ENCODE measurements around the gene PCNX2. TPM values are rescaled to one million over a fixed set of nuclear protein-coding genes. Genes with fewer than 3 reads are reported as not detected.
"Not testable (repeated sequence)": the region's sequence is repeated elsewhere in the genome, so short reads cannot be mapped to it uniquely, and the experiment has no call there.

The PCNX2 gene
- total and polyA plus RNA-seq, 2 donors = 7.7 to 10.0 TPM

DNA sequence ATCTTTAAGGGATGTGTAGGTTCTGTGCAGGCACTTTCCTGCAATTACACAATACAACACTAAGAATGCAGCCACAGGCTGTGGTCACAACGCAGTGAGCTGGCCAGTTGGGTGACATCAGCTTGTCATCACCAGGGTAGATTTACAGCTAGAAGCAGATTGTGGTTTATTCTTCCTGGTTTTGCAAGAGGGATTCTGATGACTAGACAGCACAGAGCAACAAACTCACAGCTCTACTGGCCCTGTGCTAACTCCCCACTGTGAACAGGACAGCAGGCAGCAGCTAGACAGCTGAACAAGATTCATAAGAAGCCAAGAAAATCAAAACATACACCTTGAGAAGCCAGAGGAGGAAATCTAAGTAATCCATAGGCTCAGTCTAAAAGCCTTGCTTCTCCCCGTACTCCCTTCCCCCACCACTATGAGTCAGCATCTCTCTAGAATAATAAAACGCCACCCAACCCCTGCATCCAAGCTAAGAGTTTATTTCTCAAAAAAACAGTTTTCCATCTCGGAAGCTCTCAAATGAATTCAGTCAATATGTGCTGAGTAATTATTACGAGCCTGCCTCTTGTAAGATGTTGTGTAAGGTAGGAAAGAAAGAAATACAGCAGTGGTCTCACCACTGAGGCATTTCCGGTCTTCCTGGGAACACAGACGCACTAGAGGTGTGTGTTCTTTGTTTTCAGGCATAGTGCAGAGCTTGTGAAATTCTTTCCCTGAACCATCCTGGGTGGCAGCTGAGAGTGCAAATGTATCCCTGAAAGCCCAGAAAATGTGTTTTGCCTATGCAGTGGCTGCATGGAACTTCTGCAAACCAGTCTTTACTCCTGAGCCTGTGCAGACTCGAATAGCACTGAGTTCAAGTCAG lies 182.3 kb downstream of the PCNX2 start:
- Histone ChIP-seq H3K27ac (ENCODE audit: low read depth in 1 of 2, low read length in 1 of 2) (peak overlapping the region; percentile 33 to 58), H3K9me3 (ENCODE audit: control insufficient read depth in 2 of 2, insufficient read depth in 1 of 2, low read length in 1 of 2) (peaks cover 0 to 4% of the 10 kb centered on the region in 2 donors), H3K27me3 (ENCODE audit: control insufficient read depth in 2 of 2, insufficient read depth in 1 of 2, low read length in 1 of 2) (no peaks in the 10 kb centered on the region), H3K4me1 (ENCODE audit: control insufficient read depth in 2 of 2, insufficient read depth in 2 of 2, low read length in 2 of 2) (peaks cover 0 to 15% of the 10 kb centered on the region in 2 donors), H3K36me3 (ENCODE audit: control insufficient read depth in 2 of 2, insufficient read depth in 2 of 2, low read length in 1 of 2) (no peaks in the 10 kb centered on the region), H3K4me3 (ENCODE audit: low read length in 2 of 2) (no peak overlapping the region)
- 18% methylated on average over 8 of the region's 8 CpGs for WGBS
- peak in 8 of 9 donors; percentile 11 to 51 (median 14) for DNase-seq (ENCODE audit: low read depth in 6 of 9, low spot score in 9 of 9)

DNA sequence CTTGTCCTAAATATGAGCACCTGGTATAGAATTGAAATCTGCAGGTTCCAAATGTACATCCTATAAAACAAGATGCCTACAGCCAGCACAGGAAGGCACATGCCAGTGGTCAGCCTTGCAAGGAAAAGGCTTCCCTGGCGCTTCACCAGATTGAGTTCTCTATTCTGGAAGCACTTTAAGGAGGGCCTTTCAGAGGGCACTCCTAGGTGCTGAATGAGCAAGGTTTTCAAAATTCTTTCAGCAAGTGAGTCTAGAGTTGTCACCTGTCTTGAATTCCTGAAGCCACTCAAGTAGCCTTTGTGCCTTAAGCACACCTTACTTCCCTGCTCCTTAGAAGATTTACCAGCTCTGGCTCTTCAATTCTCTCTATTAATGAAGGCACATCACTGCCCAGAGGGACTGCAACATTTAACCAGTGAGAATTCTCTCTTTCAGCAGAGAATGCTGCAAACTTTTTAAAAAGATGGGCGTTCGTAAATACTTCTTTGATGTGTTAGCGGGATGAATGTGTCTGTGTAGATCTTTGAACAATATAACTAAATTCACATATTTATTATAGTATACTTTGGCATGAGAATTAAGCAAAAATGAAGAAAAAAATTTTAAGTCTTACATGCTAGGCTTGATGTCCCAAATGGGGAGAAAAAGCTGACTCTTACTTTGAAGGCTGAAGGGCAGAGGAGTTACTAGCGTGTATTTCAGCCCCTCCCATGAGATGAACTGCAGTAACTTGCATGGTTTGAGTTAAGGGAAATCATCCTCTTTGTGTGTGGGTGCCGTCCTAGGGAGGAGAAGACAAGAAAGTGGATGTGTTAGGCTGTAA lies 183.1 kb downstream of the PCNX2 start:
- Histone ChIP-seq H3K36me3 (ENCODE audit: control insufficient read depth in 2 of 2, insufficient read depth in 2 of 2, low read length in 1 of 2) (no peaks in the 10 kb centered on the region), H3K4me3 (ENCODE audit: low read length in 2 of 2) (no peak overlapping the region), H3K27me3 (ENCODE audit: control insufficient read depth in 2 of 2, insufficient read depth in 1 of 2, low read length in 1 of 2) (no peaks in the 10 kb centered on the region), H3K27ac (ENCODE audit: low read depth in 1 of 2, low read length in 1 of 2) (peak overlapping the region; percentile 33 to 58), H3K4me1 (ENCODE audit: control insufficient read depth in 2 of 2, insufficient read depth in 2 of 2, low read length in 2 of 2) (peaks cover 0 to 15% of the 10 kb centered on the region in 2 donors), H3K9me3 (ENCODE audit: control insufficient read depth in 2 of 2, insufficient read depth in 1 of 2, low read length in 1 of 2) (peaks cover 0 to 3% of the 10 kb centered on the region in 2 donors)
- DNase-seq (ENCODE audit: low read depth in 6 of 9, low spot score in 9 of 9) = no peak
- 72% methylated on average over 6 of the region's 6 CpGs for WGBS

- no peak for DNase-seq (ENCODE audit: low read depth in 6 of 9, low spot score in 9 of 9)
- no peak overlapping the region for H3K27ac ChIP-seq (ENCODE audit: low read depth in 1 of 2, low read length in 1 of 2)
- no peaks in the 10 kb centered on the region for H3K36me3 ChIP-seq (ENCODE audit: control insufficient read depth in 2 of 2, insufficient read depth in 2 of 2, low read length in 1 of 2)
- no peaks in the 10 kb centered on the region for H3K9me3 ChIP-seq (ENCODE audit: control insufficient read depth in 2 of 2, insufficient read depth in 1 of 2, low read length in 1 of 2)
- no peak overlapping the region for H3K4me3 ChIP-seq (ENCODE audit: low read length in 2 of 2)
- 96% methylated on average over 2 of the region's 2 CpGs for WGBS
- no peaks in the 10 kb centered on the region for H3K27me3 ChIP-seq (ENCODE audit: control insufficient read depth in 2 of 2, insufficient read depth in 1 of 2, low read length in 1 of 2)
- H3K4me1 ChIP-seq (ENCODE audit: control insufficient read depth in 2 of 2, insufficient read depth in 2 of 2, low read length in 2 of 2) = peaks cover 0 to 15% of the 10 kb centered on the region in 2 donors
These were observed 183.8 kb downstream of the PCNX2 start for GRCh38 chr1:233111731-233112130.

GRCh38 chr1:233109096-233109495 lies 186.4 kb downstream of the PCNX2 start:
- WGBS = 94% methylated on average over 6 of the region's 6 CpGs

DNA sequence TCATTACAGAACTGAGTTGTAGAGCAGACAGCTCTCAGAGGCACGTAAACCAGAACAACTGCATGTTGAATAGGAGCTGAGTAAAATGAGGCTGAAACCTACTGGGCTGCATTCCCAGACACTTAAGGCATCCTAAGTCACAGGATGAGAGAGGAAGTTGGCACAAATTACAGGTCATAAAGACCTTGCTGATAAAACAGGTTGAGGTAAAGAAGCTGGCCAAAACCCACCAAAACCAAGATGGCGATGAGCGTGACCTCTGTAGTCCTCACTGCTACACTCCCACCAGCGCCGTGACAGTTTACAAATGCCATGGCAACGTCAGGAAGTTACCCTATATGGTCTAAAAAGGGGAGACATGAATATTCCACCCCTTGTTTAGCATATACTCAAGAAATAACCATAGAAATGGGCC lies 187.8 kb downstream of the PCNX2 start:
- not testable (repeated sequence) for H3K4me3 ChIP-seq (ENCODE audit: low read length in 2 of 2); H3K9me3 ChIP-seq (ENCODE audit: control insufficient read depth in 2 of 2, insufficient read depth in 1 of 2, low read length in 1 of 2); H3K27ac ChIP-seq (ENCODE audit: low read depth in 1 of 2, low read length in 1 of 2); H3K4me1 ChIP-seq (ENCODE audit: control insufficient read depth in 2 of 2, insufficient read depth in 2 of 2, low read length in 2 of 2); H3K27me3 ChIP-seq (ENCODE audit: control insufficient read depth in 2 of 2, insufficient read depth in 1 of 2, low read length in 1 of 2); DNase-seq (ENCODE audit: low read depth in 6 of 9, low spot score in 9 of 9); H3K36me3 ChIP-seq (ENCODE audit: control insufficient read depth in 2 of 2, insufficient read depth in 2 of 2, low read length in 1 of 2)
- WGBS = 96% methylated on average over 6 of the region's 6 CpGs

More at GRCh38 chr1:233109096-233109495, 186.4 kb downstream of the PCNX2 start:
- DNase-seq (ENCODE audit: low read depth in 6 of 9, low spot score in 9 of 9) = no peak
- Histone ChIP-seq H3K36me3 (ENCODE audit: control insufficient read depth in 2 of 2, insufficient read depth in 2 of 2, low read length in 1 of 2) (no peaks in the 10 kb centered on the region), H3K9me3 (ENCODE audit: control insufficient read depth in 2 of 2, insufficient read depth in 1 of 2, low read length in 1 of 2) (no peaks in the 10 kb centered on the region), H3K4me1 (ENCODE audit: control insufficient read depth in 2 of 2, insufficient read depth in 2 of 2, low read length in 2 of 2) (peaks cover 0 to 10% of the 10 kb centered on the region in 2 donors), H3K4me3 (ENCODE audit: low read length in 2 of 2) (no peak overlapping the region), H3K27me3 (ENCODE audit: control insufficient read depth in 2 of 2, insufficient read depth in 1 of 2, low read length in 1 of 2) (no peaks in the 10 kb centered on the region), H3K27ac (ENCODE audit: low read depth in 1 of 2, low read length in 1 of 2) (no peak overlapping the region)

DNA sequence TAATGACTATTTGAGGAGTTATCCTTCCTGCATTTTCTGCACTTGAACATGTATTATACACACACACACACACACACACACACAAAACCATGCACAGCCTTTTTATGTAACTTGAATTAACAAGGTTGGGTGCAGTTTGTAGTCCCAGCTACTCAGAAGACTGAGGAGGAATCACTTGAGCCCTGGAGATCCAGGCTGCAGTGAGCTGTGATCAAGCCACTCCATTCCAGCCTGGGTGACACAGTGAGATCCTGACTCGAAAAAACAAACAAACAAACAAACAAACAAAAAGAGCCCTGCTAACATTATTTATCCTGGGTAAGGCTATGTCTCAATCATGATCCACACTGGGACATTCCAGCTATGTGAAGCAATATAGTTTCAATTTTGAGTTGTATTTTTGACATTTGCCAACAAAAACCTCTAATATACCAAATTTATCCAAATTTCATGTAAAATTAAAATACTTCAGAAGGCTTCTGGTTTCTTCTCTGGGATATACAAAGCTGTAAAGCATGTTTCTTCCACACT lies 188.3 kb downstream of the PCNX2 start:
- no peak for DNase-seq (ENCODE audit: low read depth in 6 of 9, low spot score in 9 of 9)
- Histone ChIP-seq H3K9me3 (ENCODE audit: control insufficient read depth in 2 of 2, insufficient read depth in 1 of 2, low read length in 1 of 2) (no peaks in the 10 kb centered on the region), H3K27ac (ENCODE audit: low read depth in 1 of 2, low read length in 1 of 2) (no peak overlapping the region), H3K27me3 (ENCODE audit: control insufficient read depth in 2 of 2, insufficient read depth in 1 of 2, low read length in 1 of 2) (no peaks in the 10 kb centered on the region), H3K36me3 (ENCODE audit: control insufficient read depth in 2 of 2, insufficient read depth in 2 of 2, low read length in 1 of 2) (no peaks in the 10 kb centered on the region), H3K4me3 (ENCODE audit: low read length in 2 of 2) (no peak overlapping the region), H3K4me1 (ENCODE audit: control insufficient read depth in 2 of 2, insufficient read depth in 2 of 2, low read length in 2 of 2) (no peaks in the 10 kb centered on the region)
- 93% methylated on average over 1 of the region's 1 CpG for WGBS

DNA sequence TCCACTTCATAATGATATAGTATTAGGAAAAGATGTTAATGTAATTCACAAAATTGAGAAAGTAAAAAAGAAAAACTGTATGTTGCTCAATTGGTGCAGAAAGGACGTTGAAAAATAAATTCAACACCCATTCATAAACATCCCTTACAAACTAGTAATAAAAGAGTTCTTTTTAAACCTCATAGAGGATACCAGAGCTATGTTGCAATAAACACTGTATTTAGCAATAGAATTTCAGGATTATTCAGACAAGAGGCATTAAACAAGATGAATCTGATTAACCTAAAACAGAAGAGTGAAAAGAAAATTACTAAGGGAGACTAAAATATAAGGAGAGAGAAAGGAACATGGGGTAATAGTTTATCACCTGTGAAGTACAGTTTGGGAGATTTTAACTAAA lies 190.3 kb downstream of the PCNX2 start:
- Histone ChIP-seq H3K27me3 (ENCODE audit: control insufficient read depth in 2 of 2, insufficient read depth in 1 of 2, low read length in 1 of 2) (no peaks in the 10 kb centered on the region), H3K27ac (ENCODE audit: low read depth in 1 of 2, low read length in 1 of 2) (no peak overlapping the region), H3K9me3 (ENCODE audit: control insufficient read depth in 2 of 2, insufficient read depth in 1 of 2, low read length in 1 of 2) (no peaks in the 10 kb centered on the region), H3K4me3 (ENCODE audit: low read length in 2 of 2) (no peak overlapping the region), H3K36me3 (ENCODE audit: control insufficient read depth in 2 of 2, insufficient read depth in 2 of 2, low read length in 1 of 2) (no peaks in the 10 kb centered on the region), H3K4me1 (ENCODE audit: control insufficient read depth in 2 of 2, insufficient read depth in 2 of 2, low read length in 2 of 2) (no peaks in the 10 kb centered on the region)
- no peak for DNase-seq (ENCODE audit: low read depth in 6 of 9, low spot score in 9 of 9)
- 94% methylated on average over 1 of the region's 1 CpG for WGBS

DNA sequence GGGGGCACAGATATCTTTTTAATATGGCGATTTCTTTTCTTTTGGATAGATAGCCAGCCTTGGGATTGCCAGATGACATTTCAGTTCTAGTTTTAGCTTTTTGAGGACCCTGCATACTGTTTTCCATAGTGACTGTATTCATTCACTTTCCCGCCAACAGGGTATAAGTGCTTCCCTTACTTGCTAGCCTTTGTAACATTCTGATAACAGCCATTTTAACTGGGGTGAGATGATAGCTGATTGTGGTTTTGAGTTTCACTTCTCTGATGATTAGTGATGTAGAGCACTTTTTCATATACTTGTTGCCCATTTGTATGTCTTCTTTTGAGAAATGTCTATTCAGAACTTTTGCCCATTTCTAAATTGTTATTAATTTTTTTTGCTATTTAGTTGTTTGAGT lies 193.2 kb downstream of the PCNX2 start:
- Histone ChIP-seq H3K4me1 (ENCODE audit: control insufficient read depth in 2 of 2, insufficient read depth in 2 of 2, low read length in 2 of 2) (no peaks in the 10 kb centered on the region), H3K27ac (ENCODE audit: low read depth in 1 of 2, low read length in 1 of 2) (no peak overlapping the region), H3K36me3 (ENCODE audit: control insufficient read depth in 2 of 2, insufficient read depth in 2 of 2, low read length in 1 of 2) (no peaks in the 10 kb centered on the region), H3K4me3 (ENCODE audit: low read length in 2 of 2) (no peak overlapping the region), H3K27me3 (ENCODE audit: control insufficient read depth in 2 of 2, insufficient read depth in 1 of 2, low read length in 1 of 2) (no peaks in the 10 kb centered on the region), H3K9me3 (ENCODE audit: control insufficient read depth in 2 of 2, insufficient read depth in 1 of 2, low read length in 1 of 2) (no peaks in the 10 kb centered on the region)
- no peak for DNase-seq (ENCODE audit: low read depth in 6 of 9, low spot score in 9 of 9)
- over 99% methylated on average over 2 of the region's 2 CpGs for WGBS

All from thymus (tissue), 11 donors.